HG02938 (cell line): ENCODE results near the gene OPN1LW.
"Not testable (repeated sequence)": the region's sequence is repeated elsewhere in the genome, so short reads cannot be mapped to it uniquely, and the experiment has no call there.

Experiments used
- ATAC-seq: cut with Tn5 transposase; IDR thresholded peaks from one replicate; pipeline ENCODE4 v1.9.1; 2021; ENCODE audit warnings: mild to moderate bottlenecking, moderate library complexity; ENCODE audit not compliant: unreplicated experiment

OPN1LW gene

GRCh38 chrX:154132366-154132765 is 11.7 kb upstream of the OPN1LW start:
- ATAC-seq = no peak

DNA sequence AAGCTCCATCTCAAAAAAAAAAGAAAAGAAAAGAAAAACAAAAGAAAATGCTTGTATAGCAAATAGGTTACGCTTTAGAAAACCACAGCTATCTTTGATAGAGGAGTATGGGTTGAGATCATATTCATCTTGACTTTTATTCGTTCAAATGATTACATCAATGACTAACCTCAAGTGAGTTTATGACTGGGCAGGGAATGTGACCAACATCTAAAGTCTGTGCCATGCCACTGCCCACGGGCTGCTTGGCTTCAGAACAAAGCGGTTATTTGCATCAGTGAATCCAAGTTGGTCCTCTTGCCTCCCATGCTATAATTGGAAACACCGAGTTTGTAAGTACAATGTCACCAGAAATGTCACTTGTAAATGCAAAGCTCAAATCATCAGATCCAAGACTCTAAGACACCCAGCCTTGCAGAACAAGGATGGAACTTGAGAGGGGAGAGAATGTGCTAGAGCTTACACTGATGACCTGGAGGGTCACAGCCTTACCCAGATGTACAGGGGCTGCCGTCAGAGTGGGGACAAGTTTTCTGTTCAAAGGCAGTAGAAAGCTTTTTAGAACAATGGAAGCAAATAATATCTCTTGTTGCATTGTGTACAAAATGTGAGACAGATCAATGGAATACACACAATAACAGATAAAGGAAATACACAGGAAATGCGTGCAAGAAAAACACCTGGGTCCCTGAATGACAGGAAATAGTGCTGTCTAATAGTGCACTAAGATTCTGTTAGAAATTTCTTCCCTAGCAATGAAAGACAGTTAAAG is 8.4 kb upstream of the OPN1LW start:
- no peak for ATAC-seq

- ATAC-seq = no peak
Measured at GRCh38 chrX:154136627-154137161, 7.3 kb upstream of the OPN1LW start.

- no peak for ATAC-seq
Measured at GRCh38 chrX:154138857-154139256, 5.2 kb upstream of the OPN1LW start.

GRCh38 chrX:154140206-154140605 is 3.8 kb upstream of the OPN1LW start:
- no peak for ATAC-seq

DNA sequence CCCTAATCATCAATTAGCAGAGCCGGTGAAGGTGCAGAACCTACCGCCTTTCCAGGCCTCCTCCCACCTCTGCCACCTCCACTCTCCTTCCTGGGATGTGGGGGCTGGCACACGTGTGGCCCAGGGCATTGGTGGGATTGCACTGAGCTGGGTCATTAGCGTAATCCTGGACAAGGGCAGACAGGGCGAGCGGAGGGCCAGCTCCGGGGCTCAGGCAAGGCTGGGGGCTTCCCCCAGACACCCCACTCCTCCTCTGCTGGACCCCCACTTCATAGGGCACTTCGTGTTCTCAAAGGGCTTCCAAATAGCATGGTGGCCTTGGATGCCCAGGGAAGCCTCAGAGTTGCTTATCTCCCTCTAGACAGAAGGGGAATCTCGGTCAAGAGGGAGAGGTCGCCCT is 3.3 kb upstream of the OPN1LW start:
- no peak for ATAC-seq

- ATAC-seq = no peak
Measured at GRCh38 chrX:154142386-154142785, 1.7 kb upstream of the OPN1LW start.

GRCh38 chrX:154142950-154143745 is 895 bp upstream of the OPN1LW start:
- ATAC-seq = no peak

DNA sequence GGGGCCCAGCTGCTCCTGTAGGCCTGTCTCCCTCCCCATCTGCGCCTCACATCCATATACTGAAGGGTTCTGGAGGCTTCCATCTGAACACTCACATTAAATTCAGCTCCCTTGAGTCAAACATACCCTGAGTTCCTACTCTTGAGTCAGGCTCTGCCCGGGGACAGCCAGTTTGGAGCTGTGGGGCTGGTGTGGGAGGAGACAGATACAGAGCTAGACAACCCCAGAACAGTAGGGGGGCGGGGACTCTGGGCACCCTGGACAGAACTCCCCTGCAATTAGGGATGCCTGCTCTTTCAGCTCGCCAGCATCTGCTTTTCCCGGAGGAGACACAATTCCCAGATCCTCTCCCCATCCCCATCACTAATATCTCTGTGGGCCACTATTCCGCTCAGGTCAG is 7.0 kb downstream of the OPN1LW start:
- not testable (repeated sequence) for ATAC-seq

DNA sequence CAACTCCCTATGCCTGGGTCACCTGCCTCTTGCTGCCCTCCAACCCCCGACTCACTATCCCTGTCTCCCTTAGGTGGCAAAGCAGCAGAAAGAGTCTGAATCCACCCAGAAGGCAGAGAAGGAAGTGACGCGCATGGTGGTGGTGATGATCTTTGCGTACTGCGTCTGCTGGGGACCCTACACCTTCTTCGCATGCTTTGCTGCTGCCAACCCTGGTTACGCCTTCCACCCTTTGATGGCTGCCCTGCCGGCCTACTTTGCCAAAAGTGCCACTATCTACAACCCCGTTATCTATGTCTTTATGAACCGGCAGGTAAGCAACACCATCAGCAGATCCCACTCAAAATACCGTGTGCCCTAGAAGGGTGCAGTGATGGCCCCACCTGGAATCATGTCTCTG is 12.2 kb downstream of the OPN1LW start:
- ATAC-seq = not testable (repeated sequence)

- not testable (repeated sequence) for ATAC-seq
Measured at GRCh38 chrX:154157207-154157606, 13.2 kb downstream of the OPN1LW start.

- not testable (repeated sequence) for ATAC-seq
Measured at GRCh38 chrX:154159345-154159744, 15.3 kb downstream of the OPN1LW start.

DNA sequence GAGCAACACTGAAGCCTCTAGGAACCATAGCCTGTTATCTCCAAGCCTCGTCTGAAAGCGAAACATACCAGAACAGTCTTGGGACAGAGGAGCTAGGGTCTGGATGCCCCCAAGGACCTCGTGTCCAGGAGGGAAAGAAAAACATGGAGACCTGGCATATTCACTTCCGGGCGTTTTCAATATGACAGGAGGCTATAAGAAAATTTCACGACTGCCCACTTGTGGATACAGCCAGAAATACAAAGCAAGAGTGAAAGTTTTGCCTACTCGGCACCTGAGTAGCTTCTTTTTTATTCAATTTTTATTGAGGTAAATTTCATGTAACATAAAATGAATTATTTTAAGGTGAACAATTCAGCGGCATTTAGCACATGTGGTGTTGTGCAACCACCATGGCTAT is 20.9 kb downstream of the OPN1LW start:
- ATAC-seq = not testable (repeated sequence)

- ATAC-seq = not testable (repeated sequence)
Measured at GRCh38 chrX:154168384-154168783, 24.3 kb downstream of the OPN1LW start.

- ATAC-seq = not testable (repeated sequence)
Measured at GRCh38 chrX:154172535-154172943, 28.5 kb downstream of the OPN1LW start.

DNA sequence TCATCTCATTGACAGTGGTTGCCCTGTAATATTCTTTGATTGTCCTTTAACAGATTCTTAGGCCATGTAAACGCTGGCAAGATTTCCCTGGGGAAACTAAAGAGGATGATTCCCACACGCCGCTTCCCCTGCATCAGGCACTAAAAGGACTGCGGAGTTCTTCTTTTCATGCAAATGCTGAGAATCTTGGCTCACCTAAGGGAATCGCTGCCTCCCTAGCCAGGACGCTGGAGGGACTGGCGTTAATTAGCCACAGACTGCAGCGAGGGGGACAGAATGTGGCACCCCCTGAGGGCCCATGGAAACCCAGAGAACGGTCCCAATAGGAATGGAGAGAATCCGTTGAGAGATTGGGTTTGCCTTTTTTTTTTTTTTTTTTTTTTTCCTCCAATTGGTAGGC is 30.3 kb downstream of the OPN1LW start:
- not testable (repeated sequence) for ATAC-seq

GRCh38 chrX:154182296-154182695 is 38.3 kb downstream of the OPN1LW start, which contains the start of gene OPN1MW:
TSS of gene OPN1MW (plus strand) at chrX:154182596. CDS start at chrX:154182678, 82 bp downstream.
- not testable (repeated sequence) for ATAC-seq

GRCh38 chrX:154183794-154184193 is 39.8 kb downstream of the OPN1LW start:
- not testable (repeated sequence) for ATAC-seq

- not testable (repeated sequence) for ATAC-seq
Measured at GRCh38 chrX:154192846-154193245, 48.8 kb downstream of the OPN1LW start.

DNA sequence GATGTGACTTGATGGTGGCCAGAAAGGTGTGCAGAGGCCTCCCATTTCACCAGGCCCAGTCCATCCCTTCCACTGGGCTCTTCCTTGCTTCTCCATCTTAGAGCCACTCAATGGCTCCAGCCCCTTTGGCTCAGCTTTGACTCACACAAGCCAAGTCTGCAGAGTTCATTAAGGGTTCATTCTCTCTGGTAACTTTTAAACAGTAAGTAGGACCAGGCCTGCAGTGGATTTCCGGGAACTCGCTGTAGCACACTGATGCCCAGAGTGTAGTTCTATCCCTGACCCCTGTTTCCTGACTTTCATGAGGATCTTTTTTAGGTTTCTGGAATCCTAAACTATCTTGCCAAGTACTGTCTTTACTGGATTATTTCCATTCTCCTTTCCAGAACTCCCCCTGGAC is 50.3 kb downstream of the OPN1LW start:
- ATAC-seq = not testable (repeated sequence)

DNA sequence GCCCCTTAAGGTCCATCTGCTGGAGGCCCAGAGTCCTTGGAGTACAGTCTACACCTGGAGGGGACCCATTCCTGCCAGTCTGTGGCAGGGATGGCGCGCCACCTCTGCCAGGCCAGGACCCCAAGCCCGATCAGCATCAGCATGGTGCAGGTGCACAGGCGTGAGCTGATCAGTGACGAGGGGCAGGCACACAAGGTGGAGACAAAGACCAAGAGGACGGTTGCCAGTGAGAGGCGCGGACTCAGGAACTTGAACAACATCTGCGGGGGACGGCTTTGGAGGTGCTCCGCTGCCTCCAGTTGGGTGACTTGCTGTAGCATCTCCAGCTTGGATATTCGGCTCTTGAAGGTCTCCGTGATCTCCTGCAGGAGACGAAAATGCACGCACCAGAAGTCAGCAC is 52.4 kb downstream of the OPN1LW start:
- not testable (repeated sequence) for ATAC-seq
